Endodermal cell (in vitro differentiated cells): ENCODE data around the gene SLC9A5. TPM values are rescaled to one million over a fixed set of nuclear protein-coding genes. Genes with fewer than 3 reads are reported as not detected.

Experiments
- DNase-seq: peaks from one replicate; pipeline ENCODE4 v3.0.0-alpha.2; 2017
- H3K27ac ChIP-seq: 2 replicates; pipeline ENCODE4 v1.5.1; 2013; ENCODE audit warnings: mild to moderate bottlenecking, low read depth, low read length, moderate library complexity
- H3K27me3 ChIP-seq: 2 replicates; pipeline ENCODE4 v1.6.1; 2013; ENCODE audit warnings: mild to moderate bottlenecking, low read length, moderate library complexity; ENCODE audit not compliant: insufficient read depth, control insufficient read depth, poor library complexity, severe bottlenecking
- H3K36me3 ChIP-seq: 2 replicates; pipeline ENCODE4 v1.7.0; 2013; ENCODE audit warnings: mild to moderate bottlenecking, low read length, moderate library complexity; ENCODE audit not compliant: control insufficient read depth, insufficient read depth
- H3K4me1 ChIP-seq: one replicate; pipeline ENCODE4 v1.7.0; 2013; ENCODE audit warnings: low read length; ENCODE audit not compliant: control insufficient read depth, insufficient read depth
- H3K4me3 ChIP-seq: 2 replicates; pipeline ENCODE4 v1.5.1; 2013; ENCODE audit warnings: mild to moderate bottlenecking, low read length, moderate library complexity
- H3K9ac ChIP-seq: 2 replicates; pipeline ENCODE4 v1.6.1; 2013; ENCODE audit warnings: mild to moderate bottlenecking, low read length, moderate library complexity; ENCODE audit not compliant: poor library complexity, severe bottlenecking; ENCODE audit errors: extremely low read depth
- H3K9me3 ChIP-seq: 2 replicates; pipeline ENCODE4 v1.6.1; 2013; ENCODE audit warnings: mild to moderate bottlenecking, low read length, moderate library complexity; ENCODE audit not compliant: control insufficient read depth
- H3K27ac Mint-ChIP-seq: 2 replicates; pipeline ENCODE4 v1.8.0; 2020; ENCODE audit warnings: mixed read lengths
- H3K27me3 Mint-ChIP-seq: 2 replicates; pipeline ENCODE4 v1.8.0; 2021; ENCODE audit warnings: mild to moderate bottlenecking, mixed read lengths; ENCODE audit not compliant: insufficient read depth
- H3K36me3 Mint-ChIP-seq: 2 replicates; pipeline ENCODE4 v1.8.0; 2020; ENCODE audit warnings: low read depth, mixed read lengths
- H3K4me1 Mint-ChIP-seq: 2 replicates; pipeline ENCODE4 v1.8.0; 2020; ENCODE audit warnings: mixed read lengths
- H3K4me3 Mint-ChIP-seq: 2 replicates; pipeline ENCODE4 v1.8.0; 2020; ENCODE audit warnings: mild to moderate bottlenecking, moderate library complexity, mixed read lengths
- H3K9me3 Mint-ChIP-seq: 2 replicates; pipeline ENCODE4 v1.8.0; 2020; ENCODE audit warnings: mild to moderate bottlenecking, mixed read lengths
- CTCF ChIP-seq: fragments of 200-600 bp; sonication (generic); conservative IDR thresholded peaks from 2 replicates; pipeline ENCODE4 v1.5.0; 2021; ENCODE audit warnings: antibody characterized with exemption, mild to moderate bottlenecking
- WGBS, 2 experiments: methylation state at CpG; one replicate each; pipeline versions ENCODE4 v1.1.5 to v1.1.7; 2013; ENCODE audit warnings: missing lambda C conversion rate in 2 of 2, mixed read lengths in 1 of 2; ENCODE audit not compliant: insufficient coverage in 1 of 2, insufficient read length in 1 of 2; 5-methylcytosine and 5-hydroxymethylcytosine counted together
- total RNA-seq, 2 donors: library from RNA; stranded (reverse); fragmentation: NEBNext Ultra II Directional in 1 of 2; extraction: Animal tissue kit (Norgen Biotek cat#: 25700) in 1 of 2; gene quantifications; 2 replicates in 1 of 2; 3 replicates in 1 of 2; pipeline ENCODE4 v1.2.1, GENCODE V29; 2021

Gene SLC9A5
- total RNA-seq, 2 donors from 2014 or later: 8.9 to 9.0 TPM

DNA sequence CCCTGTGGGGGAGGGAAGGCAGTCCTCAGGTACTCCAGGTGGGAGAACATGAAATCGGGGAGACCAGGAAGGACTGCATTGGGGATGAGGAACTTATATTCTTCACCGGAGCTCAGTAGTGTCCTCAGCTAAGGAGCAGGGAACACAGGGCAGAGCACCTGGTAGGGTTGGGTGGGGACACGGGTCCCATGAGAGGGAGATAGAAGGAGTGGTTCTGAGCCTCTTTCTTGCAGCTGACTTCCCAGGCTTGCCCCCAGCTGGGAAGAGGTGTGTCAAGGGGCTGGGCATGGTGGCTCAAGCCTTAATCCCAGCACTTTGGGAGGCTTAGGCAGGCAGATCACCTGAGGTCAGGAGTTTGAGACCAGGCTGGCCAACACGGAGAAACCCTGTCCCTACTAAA is 3.6 kb upstream of the SLC9A5 start:
- Histone ChIP-seq H3K9me3 (no peaks in the 10 kb centered on the region), H3K36me3 (peaks cover 45% of the 10 kb centered on the region), H3K4me1 (peaks cover 28% of the 10 kb centered on the region), H3K9ac (no peak overlapping the region), H3K4me3 (peak overlapping the region; percentile 89), H3K27me3 (no peaks in the 10 kb centered on the region), H3K27ac (no peak overlapping the region)
- peak overlapping the region; percentile 86 for H3K4me3 Mint-ChIP-seq
- no peak for TF ChIP-seq CTCF
- peaks cover 32% of the 10 kb centered on the region for H3K4me1 Mint-ChIP-seq
- DNase-seq: no peak
- H3K36me3 Mint-ChIP-seq: no peaks in the 10 kb centered on the region
- H3K9me3 Mint-ChIP-seq: no peaks in the 10 kb centered on the region
- peak overlapping the region; percentile 96 for H3K27ac Mint-ChIP-seq
- H3K27me3 Mint-ChIP-seq: peaks cover 21% of the 10 kb centered on the region
- WGBS, 2 experiments: 83% methylated on average over 1 to 4 of the region's 4 CpGs

GRCh38 chr16:67245674-67246080 is 3.1 kb upstream of the SLC9A5 start:
- Histone ChIP-seq H3K27me3 (no peaks in the 10 kb centered on the region), H3K9ac (peak overlapping the region; percentile 80), H3K27ac (peak overlapping the region; percentile 82), H3K4me1 (peaks cover 28% of the 10 kb centered on the region), H3K9me3 (no peaks in the 10 kb centered on the region), H3K36me3 (peaks cover 40% of the 10 kb centered on the region), H3K4me3 (peak overlapping the region; percentile 89)
- Mint-ChIP-seq H3K9me3 (no peaks in the 10 kb centered on the region), H3K27me3 (peaks cover 26% of the 10 kb centered on the region), H3K4me1 (peaks cover 32% of the 10 kb centered on the region), H3K4me3 (peak overlapping the region; percentile 86), H3K36me3 (no peaks in the 10 kb centered on the region), H3K27ac (peak overlapping the region; percentile 96)
- WGBS, 2 experiments: 26 to 35% methylated on average over 2 to 8 of the region's 8 CpGs
- no peak for DNase-seq
- TF ChIP-seq CTCF: no peak

DNA sequence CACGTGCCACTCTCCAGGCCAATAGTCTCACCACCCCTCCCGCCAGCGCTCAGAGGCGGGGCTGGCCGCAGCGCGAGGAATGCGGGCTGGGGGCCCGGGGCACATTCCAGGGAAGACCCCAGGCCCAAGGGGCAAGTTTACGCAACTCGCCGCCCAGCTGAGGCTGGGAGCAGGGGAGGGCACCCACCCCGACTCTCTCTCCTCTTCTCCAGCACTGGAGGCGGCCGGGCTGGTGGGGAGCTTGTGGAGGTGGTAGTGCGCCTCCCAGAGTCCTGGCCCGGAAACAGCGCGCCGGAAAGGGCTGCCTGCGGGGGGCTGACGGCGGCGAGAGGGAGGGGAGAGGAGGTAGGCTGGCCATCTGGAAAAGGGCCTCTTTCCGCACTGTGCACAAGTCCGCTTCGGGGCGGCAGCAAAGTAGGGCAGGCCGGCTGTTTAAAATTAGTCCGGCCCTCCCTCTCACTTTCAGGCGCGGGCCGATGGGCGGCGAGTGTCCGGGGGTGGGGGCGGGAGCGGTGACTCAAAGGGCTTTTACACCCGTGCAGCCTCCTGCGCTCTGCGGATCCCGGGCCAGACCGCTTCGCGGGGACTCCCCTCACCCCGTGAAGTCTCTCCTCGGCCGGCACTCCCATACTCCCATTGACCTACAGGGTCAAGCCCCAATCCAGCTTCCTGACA is 2.6 kb upstream of the SLC9A5 start:
- no peaks in the 10 kb centered on the region for H3K9me3 Mint-ChIP-seq
- peak overlapping the region; percentile 96 for H3K27ac Mint-ChIP-seq
- H3K36me3 Mint-ChIP-seq: no peaks in the 10 kb centered on the region
- peaks cover 26% of the 10 kb centered on the region for H3K27me3 Mint-ChIP-seq
- H3K4me3 ChIP-seq: peak overlapping the region; percentile 89
- no peaks in the 10 kb centered on the region for H3K9me3 ChIP-seq
- H3K27ac ChIP-seq: peak overlapping the region; percentile 82
- H3K27me3 ChIP-seq: no peaks in the 10 kb centered on the region
- H3K4me1 ChIP-seq: peaks cover 28% of the 10 kb centered on the region
- DNase-seq: peak; percentile 96
- H3K9ac ChIP-seq: peak overlapping the region; percentile 80
- peak overlapping the region; percentile 86 for H3K4me3 Mint-ChIP-seq
- TF ChIP-seq CTCF: peak; percentile 64
- WGBS, 2 experiments: 0 to 1% methylated on average over 18 to 47 of the region's 48 CpGs
- H3K4me1 Mint-ChIP-seq: peaks cover 30% of the 10 kb centered on the region
- peaks cover 37% of the 10 kb centered on the region for H3K36me3 ChIP-seq
